Loucy (cell line): ENCODE results near the gene PDGFRA.

ENCODE experiments used
- H2AFZ ChIP-seq: fragments of 200-600 bp; sonication (generic); 2 replicates; pipeline ENCODE4 v1.6.0; 2016; ENCODE audit warnings: antibody characterized with exemption, mild to moderate bottlenecking, low read length, moderate library complexity
- H3F3A ChIP-seq: fragments of 200-600 bp; 2 replicates; pipeline ENCODE4 v1.6.0; 2016; ENCODE audit warnings: antibody characterized with exemption, low read depth, mild to moderate bottlenecking
- H3K27me3 ChIP-seq: fragments of 200-600 bp; sonication (generic); 2 replicates; pipeline ENCODE4 v1.6.1; 2014; ENCODE audit warnings: low read length, mild to moderate bottlenecking; ENCODE audit not compliant: insufficient read depth, poor library complexity, severe bottlenecking
- H3K36me3 ChIP-seq: fragments of 200-600 bp; sonication (generic); 2 replicates; pipeline ENCODE4 v1.6.1; 2016; ENCODE audit warnings: low read length; ENCODE audit not compliant: insufficient read depth
- H3K4me1 ChIP-seq: fragments of 200-600 bp; sonication (generic); 2 replicates; pipeline ENCODE4 v1.5.1; 2014; ENCODE audit warnings: low read length, mild to moderate bottlenecking; ENCODE audit not compliant: insufficient read depth, poor library complexity, severe bottlenecking
- H3K4me2 ChIP-seq: fragments of 200-600 bp; sonication (generic); 2 replicates; pipeline ENCODE4 v1.6.0; 2014; ENCODE audit warnings: antibody characterized with exemption, low read length, low read depth, mild to moderate bottlenecking; ENCODE audit not compliant: poor library complexity, severe bottlenecking
- H3K4me3 ChIP-seq: fragments of 200-600 bp; sonication (generic); 2 replicates; pipeline ENCODE4 v1.5.1; 2014; ENCODE audit warnings: low read length, mild to moderate bottlenecking, mixed read lengths; ENCODE audit not compliant: poor library complexity, severe bottlenecking
- H3K79me2 ChIP-seq: fragments of 200-600 bp; sonication (generic); 2 replicates; pipeline ENCODE4 v1.6.1; 2014; ENCODE audit warnings: low read length; ENCODE audit not compliant: insufficient read depth
- H3K9ac ChIP-seq: fragments of 200-600 bp; sonication (generic); 2 replicates; pipeline ENCODE4 v1.6.0; 2014; ENCODE audit warnings: mild to moderate bottlenecking, low read depth, low read length, moderate library complexity; ENCODE audit not compliant: poor library complexity, severe bottlenecking
- H3K9me2 ChIP-seq: fragments of 200-600 bp; sonication (generic); replicated peaks from 2 replicates; pipeline ENCODE4 v1.6.1; 2016; ENCODE audit warnings: low read depth, low read length, mixed read lengths
- H3K9me3 ChIP-seq: fragments of 200-600 bp; sonication (generic); 2 replicates; pipeline ENCODE4 v1.6.1; 2014; ENCODE audit warnings: mild to moderate bottlenecking, antibody characterized with exemption, low read length, low read depth; ENCODE audit not compliant: insufficient read depth
- H4K20me1 ChIP-seq: fragments of 200-600 bp; sonication (generic); 2 replicates; pipeline ENCODE4 v1.6.0; 2014; ENCODE audit warnings: antibody characterized with exemption, low read length, mild to moderate bottlenecking; ENCODE audit not compliant: insufficient read depth, poor library complexity, severe bottlenecking
- EZH2phosphoT487 ChIP-seq: fragments of 200-600 bp; IDR thresholded peaks from 2 replicates; pipeline ENCODE4 v1.6.1; 2018; ENCODE audit warnings: antibody characterized with exemption, mild to moderate bottlenecking, moderate library complexity, borderline replicate concordance
- TF ChIP-seq, protein P1 (sequence below): fragments of 200-600 bp; sonication (generic); conservative IDR thresholded peaks from 2 replicates; pipeline ENCODE4 v1.5.1; 2014; ENCODE audit warnings: mild to moderate bottlenecking, antibody characterized with exemption, low read length

The PDGFRA gene

GRCh38 chr4:54226404-54227255 is 2.5 kb upstream of the PDGFRA start:
- H3K9me2 ChIP-seq = no peaks in the 10 kb centered on the region
- no peaks in the 10 kb centered on the region for H3K36me3 ChIP-seq
- no peak overlapping the region for H3K9ac ChIP-seq
- no peak overlapping the region for H3K4me2 ChIP-seq
- no peak overlapping the region for H3K4me3 ChIP-seq
- TF ChIP-seq, protein P1, sequence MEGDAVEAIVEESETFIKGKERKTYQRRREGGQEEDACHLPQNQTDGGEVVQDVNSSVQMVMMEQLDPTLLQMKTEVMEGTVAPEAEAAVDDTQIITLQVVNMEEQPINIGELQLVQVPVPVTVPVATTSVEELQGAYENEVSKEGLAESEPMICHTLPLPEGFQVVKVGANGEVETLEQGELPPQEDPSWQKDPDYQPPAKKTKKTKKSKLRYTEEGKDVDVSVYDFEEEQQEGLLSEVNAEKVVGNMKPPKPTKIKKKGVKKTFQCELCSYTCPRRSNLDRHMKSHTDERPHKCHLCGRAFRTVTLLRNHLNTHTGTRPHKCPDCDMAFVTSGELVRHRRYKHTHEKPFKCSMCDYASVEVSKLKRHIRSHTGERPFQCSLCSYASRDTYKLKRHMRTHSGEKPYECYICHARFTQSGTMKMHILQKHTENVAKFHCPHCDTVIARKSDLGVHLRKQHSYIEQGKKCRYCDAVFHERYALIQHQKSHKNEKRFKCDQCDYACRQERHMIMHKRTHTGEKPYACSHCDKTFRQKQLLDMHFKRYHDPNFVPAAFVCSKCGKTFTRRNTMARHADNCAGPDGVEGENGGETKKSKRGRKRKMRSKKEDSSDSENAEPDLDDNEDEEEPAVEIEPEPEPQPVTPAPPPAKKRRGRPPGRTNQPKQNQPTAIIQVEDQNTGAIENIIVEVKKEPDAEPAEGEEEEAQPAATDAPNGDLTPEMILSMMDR = no peak
- TF ChIP-seq EZH2phosphoT487 = no peak
- no peaks in the 10 kb centered on the region for H3K27me3 ChIP-seq
- H4K20me1 ChIP-seq = no peaks in the 10 kb centered on the region
- no peak overlapping the region for H2AFZ ChIP-seq
- H3F3A ChIP-seq = no peaks in the 10 kb centered on the region
- H3K79me2 ChIP-seq = no peaks in the 10 kb centered on the region
- H3K4me1 ChIP-seq = no peaks in the 10 kb centered on the region
- H3K9me3 ChIP-seq = no peaks in the 10 kb centered on the region

- H3K79me2 ChIP-seq = no peaks in the 10 kb centered on the region
- no peaks in the 10 kb centered on the region for H3K9me3 ChIP-seq
- H3K4me2 ChIP-seq = no peak overlapping the region
- no peaks in the 10 kb centered on the region for H3K27me3 ChIP-seq
- no peaks in the 10 kb centered on the region for H3K4me1 ChIP-seq
- H2AFZ ChIP-seq = no peak overlapping the region
- H3K9ac ChIP-seq = no peak overlapping the region
- H3K36me3 ChIP-seq = no peaks in the 10 kb centered on the region
- TF ChIP-seq, protein P1 = no peak
- TF ChIP-seq EZH2phosphoT487 = no peak
- H3K4me3 ChIP-seq = no peak overlapping the region
- H3K9me2 ChIP-seq = no peaks in the 10 kb centered on the region
- H3F3A ChIP-seq = no peaks in the 10 kb centered on the region
- H4K20me1 ChIP-seq = no peaks in the 10 kb centered on the region
Observed at GRCh38 chr4:54227256-54228055, 1.6 kb upstream of the PDGFRA start.

- no peaks in the 10 kb centered on the region for H3K9me3 ChIP-seq
- TF ChIP-seq, protein P1 = peak; percentile 42
- no peak for TF ChIP-seq EZH2phosphoT487
- H3K36me3 ChIP-seq = no peaks in the 10 kb centered on the region
- no peak overlapping the region for H3K4me3 ChIP-seq
- no peaks in the 10 kb centered on the region for H4K20me1 ChIP-seq
- H2AFZ ChIP-seq = no peak overlapping the region
- no peaks in the 10 kb centered on the region for H3K27me3 ChIP-seq
- H3K4me1 ChIP-seq = no peaks in the 10 kb centered on the region
- H3K79me2 ChIP-seq = no peaks in the 10 kb centered on the region
- H3K4me2 ChIP-seq = no peak overlapping the region
- H3K9me2 ChIP-seq = no peaks in the 10 kb centered on the region
- no peaks in the 10 kb centered on the region for H3F3A ChIP-seq
- no peak overlapping the region for H3K9ac ChIP-seq
Observed at GRCh38 chr4:54228056-54228527, 1.0 kb upstream of the PDGFRA start.
